Hematopoietic multipotent progenitor cell treated with erythropoietin and hydrocortisone succinate and interleukin-3 and kit ligand, for 6 days (in vitro differentiated cells): ENCODE measurements around the gene SCAF4.
"Not testable (repeated sequence)": the region's sequence is repeated elsewhere in the genome, so short reads cannot be mapped to it uniquely, and the experiment has no call there.

Experiments
- DNase-seq: peaks from one replicate; pipeline ENCODE4 v3.0.0-alpha.2; 2015

SCAF4 gene

DNA sequence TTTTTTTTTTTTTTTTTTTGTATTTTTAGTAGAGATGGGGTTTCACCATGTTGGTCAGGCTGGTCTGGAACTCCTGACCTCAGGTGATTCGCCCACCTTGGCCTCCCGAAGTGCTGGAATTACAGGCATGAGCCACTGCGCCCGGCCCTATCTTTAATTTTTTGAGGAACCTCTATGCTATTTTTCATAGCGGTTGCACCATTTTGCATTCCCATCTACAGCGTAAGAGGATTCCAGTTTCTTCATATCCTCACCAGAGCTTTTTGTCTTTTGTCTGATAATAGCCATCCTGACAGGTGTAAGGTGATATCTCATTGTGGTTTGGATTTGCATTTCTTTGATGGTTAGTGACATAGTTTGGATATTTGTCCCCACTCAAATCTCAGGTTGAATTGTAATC, 100.0 kb downstream of the SCAF4 start:
- not testable (repeated sequence) for DNase-seq

- DNase-seq: no peak
Measured at GRCh38 chr21:31629972-31630711, 101.8 kb downstream of the SCAF4 start.

GRCh38 chr21:31624961-31625491, 106.9 kb downstream of the SCAF4 start:
- DNase-seq: no peak

GRCh38 chr21:31624181-31624580, 107.7 kb downstream of the SCAF4 start:
- no peak for DNase-seq

GRCh38 chr21:31623664-31624063, 108.3 kb downstream of the SCAF4 start:
- DNase-seq: peak; percentile 15

- DNase-seq: no peak
Measured at GRCh38 chr21:31622397-31622796, 109.5 kb downstream of the SCAF4 start.
